KOPT-K1 (cell line): ENCODE measurements around the gene NIT2.
"Not testable (repeated sequence)": the region's sequence is repeated elsewhere in the genome, so short reads cannot be mapped to it uniquely, and the experiment has no call there.

Experiments used
- H3K27ac ChIP-seq: fragments of 200-600 bp; sonication (generic); 2 replicates; pipeline ENCODE4 v1.5.1; 2016; ENCODE audit warnings: antibody characterized with exemption, mild to moderate bottlenecking, low read depth, low read length; ENCODE audit not compliant: poor library complexity, severe bottlenecking
- H3K36me3 ChIP-seq: fragments of 200-600 bp; sonication (generic); 2 replicates; pipeline ENCODE4 v1.5.1; 2017; ENCODE audit warnings: antibody characterized with exemption, mild to moderate bottlenecking, low read length, moderate library complexity; ENCODE audit not compliant: insufficient read depth
- H3K9me3 ChIP-seq: fragments of 200-600 bp; sonication (generic); 2 replicates; pipeline ENCODE4 v1.5.1; 2017; ENCODE audit warnings: antibody characterized with exemption, low read length, mild to moderate bottlenecking; ENCODE audit not compliant: insufficient read depth, poor library complexity, severe bottlenecking

Gene NIT2, protein sequence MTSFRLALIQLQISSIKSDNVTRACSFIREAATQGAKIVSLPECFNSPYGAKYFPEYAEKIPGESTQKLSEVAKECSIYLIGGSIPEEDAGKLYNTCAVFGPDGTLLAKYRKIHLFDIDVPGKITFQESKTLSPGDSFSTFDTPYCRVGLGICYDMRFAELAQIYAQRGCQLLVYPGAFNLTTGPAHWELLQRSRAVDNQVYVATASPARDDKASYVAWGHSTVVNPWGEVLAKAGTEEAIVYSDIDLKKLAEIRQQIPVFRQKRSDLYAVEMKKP

DNA sequence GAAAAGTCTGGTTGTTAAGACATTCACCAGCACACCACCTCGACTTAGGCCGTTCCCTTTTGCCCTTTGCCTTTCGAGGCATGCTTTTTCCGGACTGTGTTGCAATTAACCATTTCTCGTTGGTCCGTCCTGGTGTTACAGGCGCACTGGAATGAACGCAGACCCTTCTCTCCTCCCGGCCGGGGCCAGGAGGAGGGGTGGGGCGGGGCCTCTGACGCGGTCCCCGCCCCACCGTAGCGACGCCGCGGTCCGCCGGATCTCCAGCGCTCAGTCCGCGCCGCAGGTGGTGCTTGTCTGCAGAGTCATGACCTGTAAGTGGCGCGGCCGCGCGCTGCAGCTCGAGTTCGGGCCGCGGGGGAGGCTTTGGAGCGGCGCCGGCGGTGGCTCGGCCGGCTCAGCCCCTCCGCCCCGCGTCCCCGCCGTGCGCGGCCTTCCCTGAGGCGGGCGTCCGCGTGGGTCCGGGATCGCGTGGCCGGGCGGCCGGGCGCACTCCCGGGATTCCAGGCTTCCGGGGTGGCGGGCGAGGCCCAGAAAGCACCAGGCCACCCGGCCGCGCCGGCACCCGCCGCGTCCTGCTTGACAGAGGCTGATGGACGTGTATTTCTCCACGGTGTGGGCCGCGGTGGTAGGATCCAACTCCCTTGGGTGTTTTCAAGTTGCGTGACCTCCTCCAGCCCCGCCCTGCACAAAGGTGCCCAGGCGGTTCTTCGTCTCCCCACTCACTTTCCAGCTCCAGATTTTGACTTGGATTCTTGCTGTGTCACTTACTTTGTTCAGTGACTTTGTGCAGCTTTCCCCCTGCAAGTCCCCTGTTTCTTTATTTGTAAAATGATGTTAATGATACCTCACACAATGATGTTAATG, at the start of gene NIT2:
TSS of gene NIT2 (plus strand) at position 270 of the 864 bp plus-strand sequence. CDS start at position 305, 35 bp downstream.
- peak within 1 kb of the TSS; percentile 52 for H3K27ac ChIP-seq
- H3K36me3 ChIP-seq = peaks cover 10% of the 10 kb centered on the region; the same call in 1 of the 2 replicates
- no peaks in the 10 kb centered on the region for H3K9me3 ChIP-seq

DNA sequence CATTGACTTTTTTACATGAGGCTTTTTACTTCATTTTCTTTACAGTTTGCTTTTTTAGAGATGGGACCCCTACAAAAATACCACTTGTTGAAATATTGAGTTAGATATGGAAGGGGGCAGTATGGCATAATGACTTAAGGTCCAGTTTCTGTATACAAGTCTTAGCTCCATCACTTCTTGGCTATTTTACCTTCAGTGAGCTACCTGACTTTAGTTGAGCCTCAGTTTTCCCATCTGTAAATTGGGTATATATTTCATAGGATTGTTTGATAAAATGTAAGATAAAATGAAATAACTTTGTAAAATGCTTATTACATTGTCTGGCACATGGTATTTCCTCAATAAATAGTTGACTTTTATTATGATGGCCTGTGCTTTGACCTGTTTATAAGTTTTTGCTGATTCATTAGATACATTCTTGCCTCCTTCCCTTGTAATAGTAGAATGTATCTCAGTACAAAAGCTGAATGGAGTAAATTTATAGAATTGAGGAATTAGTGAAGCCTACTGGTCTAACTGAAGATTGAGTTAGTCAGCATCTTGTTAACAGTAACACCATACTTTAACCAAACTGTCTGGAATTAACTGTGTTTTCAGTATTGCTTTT, 46.2 kb upstream of the NIT2 start:
- Histone ChIP-seq H3K36me3 (peaks cover 34% of the 10 kb centered on the region), H3K27ac (no peak overlapping the region)

DNA sequence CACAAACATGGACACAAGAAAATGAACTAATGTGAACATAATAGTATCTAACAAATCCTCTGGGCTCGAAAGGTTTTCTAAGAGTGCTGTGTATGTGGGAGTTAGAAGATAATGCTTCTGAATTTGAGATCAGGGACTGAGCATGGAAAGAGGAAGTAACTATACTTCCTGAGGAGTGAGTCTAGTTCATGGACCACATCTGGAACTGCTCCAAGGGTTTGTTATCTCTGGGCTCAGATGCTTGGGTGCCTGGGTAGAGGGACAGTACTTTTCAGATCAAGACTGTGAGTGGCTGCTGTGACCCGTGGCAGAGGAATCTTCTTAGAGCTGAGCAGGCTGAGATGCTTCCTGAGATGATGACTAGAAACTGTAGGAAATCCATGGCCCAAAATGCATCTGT, 45.2 kb upstream of the NIT2 start:
- peaks cover 34% of the 10 kb centered on the region for H3K36me3 ChIP-seq
- no peak overlapping the region for H3K27ac ChIP-seq
- H3K9me3 ChIP-seq = no peaks in the 10 kb centered on the region

More for the DNA sequence above, 46.2 kb upstream of the NIT2 start:
- no peaks in the 10 kb centered on the region for H3K9me3 ChIP-seq

DNA sequence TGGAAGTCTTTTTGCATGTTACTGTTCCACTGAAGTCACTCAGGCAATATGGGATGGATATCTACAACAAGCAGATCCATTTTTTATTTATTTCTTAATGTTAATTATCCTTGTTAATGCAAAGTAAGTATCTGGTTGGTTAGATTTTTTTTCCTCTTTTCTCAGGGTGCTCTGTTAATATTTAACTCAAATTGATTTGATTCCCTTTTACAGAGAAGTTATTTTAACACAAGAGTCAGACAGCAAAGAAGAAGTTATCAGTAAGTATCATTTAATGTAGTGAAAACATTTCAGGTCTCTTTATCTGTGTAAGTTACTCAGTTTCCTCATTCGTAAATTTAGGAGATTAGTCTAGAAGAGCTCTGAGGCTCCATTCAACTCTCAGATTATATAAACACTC, 39.5 kb upstream of the NIT2 start:
- Histone ChIP-seq H3K36me3 (peaks cover 33% of the 10 kb centered on the region), H3K27ac (no peak overlapping the region), H3K9me3 (no peaks in the 10 kb centered on the region)

DNA sequence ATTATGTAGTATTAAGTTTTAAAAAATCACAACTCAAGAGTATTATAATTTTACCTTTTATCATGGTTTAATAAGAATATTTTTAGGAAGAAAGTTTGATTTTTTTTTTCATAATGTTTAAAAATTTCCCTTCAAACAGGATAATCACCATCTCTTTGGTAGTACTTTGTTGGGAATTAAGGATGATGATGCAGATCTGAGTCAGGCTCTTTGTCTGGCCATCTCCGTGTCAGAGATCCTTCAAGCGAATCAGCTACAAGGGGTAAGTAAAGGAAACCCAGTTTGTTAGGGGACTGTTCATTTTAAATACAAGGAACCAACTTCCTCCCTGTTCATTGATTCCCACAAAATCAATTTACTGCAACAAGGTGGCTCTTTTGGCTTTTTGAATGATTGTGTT, 36.8 kb upstream of the NIT2 start:
- Histone ChIP-seq H3K9me3 (no peaks in the 10 kb centered on the region), H3K36me3 (peaks cover 36% of the 10 kb centered on the region), H3K27ac (no peak overlapping the region)

DNA sequence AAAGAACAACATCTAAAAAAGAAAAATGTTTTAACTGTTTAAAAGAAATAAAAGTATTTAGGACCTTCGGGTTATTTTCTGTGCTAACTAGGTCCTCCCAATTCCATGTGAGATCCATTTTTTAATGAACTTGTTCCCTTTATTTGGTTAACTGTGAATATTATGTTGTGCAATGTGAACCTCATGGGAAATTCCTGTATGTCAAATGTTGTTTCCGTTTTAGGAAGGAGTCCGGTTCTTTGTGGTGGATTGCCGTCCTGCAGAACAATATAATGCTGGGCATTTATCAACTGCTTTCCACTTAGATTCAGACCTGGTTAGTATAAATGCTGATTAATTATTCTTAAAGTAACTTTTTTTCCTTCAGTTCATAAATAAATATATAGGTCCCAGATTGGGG, 35.5 kb upstream of the NIT2 start:
- H3K36me3 ChIP-seq = peaks cover 38% of the 10 kb centered on the region
- H3K9me3 ChIP-seq = no peaks in the 10 kb centered on the region
- H3K27ac ChIP-seq = no peak overlapping the region

DNA sequence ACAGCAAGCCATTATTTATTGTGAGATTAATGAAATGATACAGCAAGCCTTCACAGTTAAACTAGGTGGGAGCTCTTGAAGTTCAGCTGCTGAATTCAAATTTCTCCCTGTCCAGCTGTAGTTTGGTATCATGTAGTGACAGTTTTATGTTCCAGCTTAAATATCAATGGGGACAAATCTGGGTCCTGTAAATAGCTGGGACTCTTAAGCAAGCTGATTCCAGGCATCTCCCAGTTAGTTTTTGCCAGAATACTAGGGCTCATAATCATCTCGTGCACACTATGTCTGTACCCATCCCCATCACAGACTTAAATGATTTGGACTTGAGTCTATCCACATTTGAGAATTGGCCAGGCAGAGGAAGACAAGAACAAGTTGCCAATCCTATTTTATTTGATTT, 27.9 kb upstream of the NIT2 start:
- Histone ChIP-seq H3K36me3 (peaks cover 26% of the 10 kb centered on the region), H3K9me3 (no peaks in the 10 kb centered on the region), H3K27ac (no peak overlapping the region)

DNA sequence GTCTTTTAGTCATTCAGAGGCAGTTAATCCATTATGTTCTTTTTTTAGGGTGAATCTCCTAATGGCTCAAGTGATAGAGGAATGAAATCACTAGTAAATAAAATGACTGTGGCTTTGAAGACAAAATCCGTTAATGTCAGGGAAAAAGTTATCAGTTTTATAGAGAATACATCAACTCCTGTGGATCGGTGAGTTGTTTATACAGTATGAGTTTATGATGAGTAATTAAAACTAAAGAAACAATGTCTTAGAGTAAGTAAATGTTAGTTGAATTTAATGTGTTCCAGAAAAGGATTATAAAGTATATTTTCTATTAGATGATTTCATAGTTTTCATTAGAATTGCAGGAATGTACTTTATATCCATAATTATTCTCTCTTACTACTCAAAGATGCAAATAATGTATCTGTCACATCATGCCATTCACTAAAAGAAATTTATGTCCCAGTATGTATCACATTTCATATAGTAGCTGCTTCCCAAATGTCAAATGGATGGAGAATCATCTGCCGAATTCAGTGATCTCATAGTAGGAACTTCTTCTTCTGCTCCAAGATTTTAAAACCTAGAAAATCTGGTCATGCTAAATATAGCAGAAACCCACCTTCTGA, 24.1 kb upstream of the NIT2 start:
- Histone ChIP-seq H3K9me3 (no peaks in the 10 kb centered on the region), H3K27ac (no peak overlapping the region), H3K36me3 (peaks cover 19% of the 10 kb centered on the region)

DNA sequence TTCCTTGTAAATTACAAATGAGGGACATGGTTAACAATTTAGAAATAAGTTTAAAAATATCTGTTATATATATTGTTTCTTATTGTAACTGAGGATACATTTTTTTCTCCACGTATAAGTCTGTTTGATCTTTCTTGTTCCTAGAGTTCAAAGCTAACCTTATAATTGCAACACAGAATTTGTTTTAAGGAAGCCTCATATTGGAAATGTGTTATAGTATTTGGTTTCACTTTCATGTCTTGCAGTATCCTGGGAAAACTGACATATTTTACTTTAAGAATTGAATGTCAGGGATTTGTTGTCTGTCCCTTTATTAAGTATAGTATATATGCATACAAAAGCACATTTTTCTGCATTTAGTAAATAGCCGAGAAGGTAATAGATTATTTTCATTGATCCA, 23.5 kb upstream of the NIT2 start:
- no peaks in the 10 kb centered on the region for H3K9me3 ChIP-seq
- H3K36me3 ChIP-seq = peaks cover 19% of the 10 kb centered on the region
- no peak overlapping the region for H3K27ac ChIP-seq

DNA sequence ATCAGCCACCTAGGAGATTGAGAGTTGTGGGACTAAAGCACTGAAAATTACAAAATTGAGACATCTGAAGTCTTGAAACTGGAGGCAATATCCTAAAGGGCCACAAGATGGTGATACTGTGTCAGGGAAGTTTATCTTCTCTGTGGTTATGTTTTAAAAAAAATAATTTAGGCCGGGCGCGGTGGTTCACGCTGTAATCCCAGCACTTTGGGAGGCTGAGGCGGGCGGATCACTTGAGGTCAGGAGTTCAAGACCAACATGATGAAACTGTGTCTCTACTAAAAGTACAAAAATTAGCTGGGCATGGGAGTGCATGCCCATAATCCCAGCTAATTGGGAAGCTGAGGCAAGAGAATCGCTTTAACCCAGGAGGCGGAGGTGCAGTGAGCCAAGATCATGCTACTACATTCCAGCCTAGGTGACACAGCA, 17.9 kb upstream of the NIT2 start:
- Histone ChIP-seq H3K27ac (no peak overlapping the region), H3K9me3 (no peaks in the 10 kb centered on the region), H3K36me3 (peaks cover 21% of the 10 kb centered on the region)

DNA sequence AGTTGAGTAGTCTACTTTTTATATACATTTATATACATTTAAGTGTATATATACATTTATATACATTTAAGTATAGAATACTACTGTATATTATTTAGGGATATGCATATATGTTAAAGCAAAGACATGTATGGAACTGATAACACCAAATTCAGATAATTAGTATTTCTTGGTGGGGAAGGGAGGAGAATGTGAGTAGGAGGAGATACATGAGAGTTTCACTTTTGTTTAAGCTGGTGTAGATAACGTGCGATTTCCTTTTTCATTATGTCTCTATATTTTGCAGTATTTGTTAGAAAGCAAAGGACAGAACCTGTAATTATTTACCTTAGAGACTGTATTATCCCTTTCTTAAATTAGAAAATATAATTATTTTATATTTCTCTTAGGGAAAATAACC, 16.6 kb upstream of the NIT2 start:
- H3K27ac ChIP-seq = no peak overlapping the region
- H3K9me3 ChIP-seq = no peaks in the 10 kb centered on the region

DNA sequence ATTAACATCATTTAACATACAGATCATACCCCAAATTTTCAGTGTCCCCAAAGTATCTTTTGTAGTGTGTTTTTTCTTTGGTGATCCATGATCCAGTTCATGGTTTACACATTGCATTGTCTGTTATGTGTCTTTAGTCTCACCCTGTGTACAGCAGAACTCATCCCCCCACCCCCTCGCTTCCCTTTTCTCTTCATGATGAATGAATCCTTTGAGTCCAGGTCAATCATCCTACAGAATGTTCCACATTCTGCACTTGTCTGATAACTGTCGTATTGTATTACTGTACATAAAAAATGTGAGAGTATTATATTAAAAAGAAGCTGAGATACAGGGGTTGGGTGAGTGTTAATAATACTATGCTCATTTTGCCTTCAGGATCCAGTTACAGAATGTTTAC, 14.6 kb upstream of the NIT2 start:
- Histone ChIP-seq H3K36me3 (peaks cover 21% of the 10 kb centered on the region), H3K9me3 (no peaks in the 10 kb centered on the region), H3K27ac (no peak overlapping the region)

More for the DNA sequence above, 16.6 kb upstream of the NIT2 start:
- H3K36me3 ChIP-seq = peaks cover 21% of the 10 kb centered on the region

DNA sequence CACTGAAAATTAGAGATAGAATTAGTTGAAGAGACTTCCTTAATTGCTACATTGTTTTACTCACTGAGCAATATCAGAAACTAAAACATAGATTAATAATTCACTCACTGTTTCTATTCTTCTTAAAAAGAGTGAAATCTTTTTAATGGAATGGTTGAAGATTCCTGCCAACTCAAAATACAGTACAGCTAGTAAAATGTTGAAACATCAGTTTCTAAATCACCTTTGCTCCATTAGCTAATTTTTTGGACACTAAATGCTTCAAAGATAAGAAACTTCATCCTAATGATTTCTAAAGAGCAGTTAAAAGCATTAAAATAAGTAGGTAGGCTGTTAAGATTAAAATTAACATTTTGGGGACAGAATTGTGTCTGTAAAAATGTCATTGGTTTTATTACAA, 10.5 kb upstream of the NIT2 start:
- Histone ChIP-seq H3K27ac (no peak overlapping the region), H3K9me3 (no peaks in the 10 kb centered on the region), H3K36me3 (peaks cover 27% of the 10 kb centered on the region)

DNA sequence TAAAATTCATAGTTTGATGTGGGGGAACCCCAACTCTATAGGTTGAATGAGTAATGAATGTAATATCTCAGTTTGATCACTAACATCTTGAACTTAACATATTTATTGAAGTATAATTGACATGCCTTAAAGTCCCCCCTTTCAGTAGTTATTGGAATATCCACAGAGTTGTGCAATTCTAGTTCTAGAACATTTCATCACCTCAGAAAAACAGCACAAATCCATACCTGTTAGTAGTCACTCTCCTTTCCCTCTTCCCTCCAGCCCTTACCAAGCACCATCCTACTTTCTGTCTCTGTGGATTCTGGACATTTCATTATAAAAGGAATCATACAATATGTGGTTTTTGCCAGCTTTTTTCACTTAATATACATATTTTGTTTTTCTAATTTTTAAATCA, 8.7 kb upstream of the NIT2 start:
- Histone ChIP-seq H3K9me3 (no peaks in the 10 kb centered on the region), H3K27ac (no peak overlapping the region), H3K36me3 (peaks cover 11% of the 10 kb centered on the region)

DNA sequence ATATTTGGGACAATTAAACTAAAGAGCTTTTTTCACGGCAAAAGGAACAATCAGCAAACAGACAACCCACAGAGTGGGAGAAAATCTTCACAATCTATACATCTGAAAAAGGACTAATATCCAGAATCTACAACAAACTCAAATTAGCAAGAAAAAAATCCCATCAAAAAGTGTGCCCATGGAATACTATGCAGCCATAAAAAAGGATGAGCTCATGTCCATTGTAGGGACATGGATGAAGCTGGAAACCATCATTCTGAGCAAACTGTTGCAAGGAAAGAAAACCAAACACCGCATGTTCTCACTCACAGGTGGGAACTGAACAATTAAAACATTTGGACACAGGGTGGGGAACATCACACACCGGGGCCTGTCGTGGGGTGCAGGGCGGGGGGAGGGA, 7.2 kb upstream of the NIT2 start:
- H3K36me3 ChIP-seq, H3K27ac ChIP-seq, H3K9me3 ChIP-seq: not testable (repeated sequence)
